HG03025 (cell line): Measurements from ENCODE around the gene COX20.
A peak's percentile ranks its signal among the peaks of the same experiment; 100 is the strongest.
"Not testable (repeated sequence)": the region's sequence is repeated elsewhere in the genome, so short reads cannot be mapped to it uniquely, and the experiment has no call there.

Source experiments
- ATAC-seq: cut with Tn5 transposase; IDR thresholded peaks from one replicate; pipeline ENCODE4 v1.9.1; 2021; ENCODE audit warnings: mild to moderate bottlenecking, moderate library complexity; ENCODE audit not compliant: unreplicated experiment, low FRiP score

COX20 gene

GRCh38 chr1:244821134-244821533 lies 14.3 kb upstream of the COX20 start:
- ATAC-seq = no peak

- ATAC-seq = no peak
Measured at GRCh38 chr1:244822878-244823277, 12.6 kb upstream of the COX20 start.

DNA sequence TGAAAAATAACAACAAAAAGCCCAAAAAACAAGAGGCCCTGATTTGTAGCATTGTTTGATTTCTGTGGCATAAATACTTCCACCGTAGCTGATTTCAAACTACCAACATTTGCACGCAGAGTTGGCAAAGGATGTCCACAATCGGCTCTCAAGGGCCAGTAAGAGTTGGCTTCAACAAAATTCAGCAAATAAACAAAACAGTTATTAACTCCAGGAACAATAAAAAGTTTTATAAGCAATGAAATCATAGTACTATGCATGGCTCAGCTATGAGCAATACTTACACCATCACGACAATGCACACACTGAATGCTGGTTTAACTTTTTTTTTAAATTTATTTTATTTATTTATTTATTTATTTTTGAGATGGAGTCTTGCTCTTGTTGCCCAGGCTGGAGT lies 8.7 kb upstream of the COX20 start:
- no peak for ATAC-seq

GRCh38 chr1:244830639-244831038 lies 4.8 kb upstream of the COX20 start:
- no peak for ATAC-seq

GRCh38 chr1:244833260-244833659 lies 2.2 kb upstream of the COX20 start:
- not testable (repeated sequence) for ATAC-seq

- peak; percentile 13 for ATAC-seq
Measured at GRCh38 chr1:244833734-244834542, 1.5 kb upstream of the COX20 start.

GRCh38 chr1:244834543-244835275 lies 749 bp upstream of the COX20 start:
- peak; percentile 70 for ATAC-seq

GRCh38 chr1:244836135-244836521 lies 670 bp downstream of the COX20 start:
- ATAC-seq = no peak

DNA sequence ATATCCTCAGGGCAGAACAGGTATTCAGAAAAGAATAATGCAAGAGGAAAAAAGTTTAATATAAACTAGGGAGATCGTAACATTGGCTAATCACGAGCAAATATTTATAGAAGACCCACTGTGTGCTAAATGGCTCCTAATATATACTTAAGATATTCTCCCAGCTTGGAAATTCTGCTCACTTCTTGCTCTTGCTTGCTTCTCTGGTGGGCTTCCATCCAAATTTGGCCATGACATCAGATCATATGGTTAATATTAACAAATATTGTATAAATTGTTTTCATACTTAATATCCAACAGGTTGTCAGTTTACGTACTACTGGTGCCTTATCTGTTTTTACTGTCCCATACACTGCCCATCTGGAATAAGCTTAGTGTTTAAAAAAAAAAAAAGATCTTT lies 1.1 kb downstream of the COX20 start:
- ATAC-seq = no peak

GRCh38 chr1:244837597-244838258 lies 2.3 kb downstream of the COX20 start:
- ATAC-seq = no peak

DNA sequence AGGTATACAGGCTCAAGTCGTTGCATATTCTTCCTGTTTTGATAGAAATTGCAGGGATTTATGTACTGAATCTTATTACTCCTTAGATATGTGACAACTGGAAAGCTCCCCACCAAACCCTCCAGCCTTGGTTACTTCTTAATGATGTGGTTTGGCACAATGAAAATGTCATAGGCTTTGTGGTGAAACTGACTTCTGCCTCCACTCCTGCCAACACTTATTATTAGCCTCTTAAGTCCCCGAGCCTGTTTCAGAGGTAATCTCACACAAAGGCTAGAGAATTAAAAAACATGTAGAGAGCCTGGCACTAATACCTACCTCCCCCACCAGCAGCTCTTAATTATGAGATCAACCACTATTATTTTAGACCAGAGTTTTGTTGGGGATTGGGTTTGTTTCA lies 4.2 kb downstream of the COX20 start:
- ATAC-seq = no peak

DNA sequence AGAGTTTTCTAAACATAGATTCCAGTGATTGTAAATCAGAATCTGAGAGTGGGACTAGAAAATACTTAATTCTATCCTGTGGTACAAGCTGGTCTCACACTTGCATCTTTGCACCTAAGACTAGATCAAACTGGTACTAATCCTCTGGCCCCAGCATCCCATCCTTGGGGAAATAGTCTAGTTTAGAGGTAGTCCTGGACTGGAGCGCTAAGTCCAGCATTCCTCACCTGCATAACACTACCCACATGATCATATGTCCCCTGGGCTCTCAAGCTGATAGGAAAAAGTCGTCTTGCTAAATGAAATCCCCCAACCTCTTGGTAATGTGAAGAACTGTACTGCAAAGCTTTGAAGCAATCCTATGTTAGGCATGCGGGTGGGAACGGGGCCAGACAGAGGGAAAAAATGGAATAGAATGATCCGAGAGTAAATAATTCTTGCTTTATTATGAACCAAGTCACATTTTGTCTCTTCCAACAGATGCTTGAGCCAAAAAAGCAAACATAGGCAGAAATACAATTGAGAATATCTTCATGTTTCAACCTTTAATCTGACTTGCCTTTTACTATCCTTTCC lies 4.8 kb downstream of the COX20 start:
- ATAC-seq = no peak

DNA sequence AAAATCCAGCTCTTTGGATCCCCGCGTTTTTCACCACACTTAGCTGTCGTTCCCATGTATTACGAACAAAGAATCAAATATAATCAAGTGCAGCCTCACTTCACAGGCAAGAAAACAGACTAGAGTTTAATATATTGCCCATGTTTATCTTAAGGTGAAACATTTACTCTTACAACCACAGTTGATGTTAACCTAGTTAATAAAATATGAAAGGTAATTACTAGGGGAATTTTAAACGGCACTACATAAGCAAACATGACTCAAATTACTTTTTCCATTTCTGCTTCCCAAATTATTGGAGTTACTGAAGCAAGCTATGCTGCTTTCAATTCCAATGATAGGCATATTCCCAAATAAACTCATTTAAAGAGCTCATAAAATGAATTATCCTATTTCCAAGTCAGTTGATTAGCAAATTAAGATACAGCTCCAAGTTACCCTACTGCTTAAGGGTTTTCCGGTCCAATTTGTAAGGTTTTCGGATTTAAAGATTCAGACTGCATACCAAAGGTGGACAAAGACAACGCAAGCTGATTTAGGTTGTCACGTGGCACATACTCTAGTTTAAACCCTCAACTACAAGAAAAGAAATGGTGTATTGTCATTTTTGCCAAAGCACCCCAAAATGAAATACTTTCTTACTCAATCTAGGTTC lies 5.9 kb downstream of the COX20 start:
- no peak for ATAC-seq

GRCh38 chr1:244843148-244843978 lies 7.9 kb downstream of the COX20 start:
- ATAC-seq = no peak

- ATAC-seq = no peak
Measured at GRCh38 chr1:244844155-244845121, 9.0 kb downstream of the COX20 start.

- no peak for ATAC-seq
Measured at GRCh38 chr1:244846653-244847052, 11.2 kb downstream of the COX20 start.

- no peak for ATAC-seq
Measured at GRCh38 chr1:244849189-244849866, 13.9 kb downstream of the COX20 start.
